SK-N-SH (cell line): ENCODE results near the gene FAM151B. TPM values are rescaled to one million over a fixed set of nuclear protein-coding genes. Genes with fewer than 3 reads are reported as not detected.

ENCODE experiments used
- CTCF ChIA-PET: fragments of 300-600, 350-600 bp; formaldehyde crosslinking; extraction: SDS; loops from one replicate; lab custom pipeline; 2021; lab: Yijun Ruan, JAX
- POLR2A ChIA-PET: fragments of 350-600 bp; sonication (Branson Sonifier 250); formaldehyde crosslinking; extraction: SDS; loops from one replicate; lab custom pipeline; 2020; ENCODE audit warnings: antibody characterized with exemption, inconsistent platforms; lab: Yijun Ruan, JAX
- DNase-seq: peaks from one replicate; pipeline ENCODE4 v3.0.0; 2012
- H2AFZ ChIP-seq: fragments of 200-600 bp; sonication (generic); 2 replicates; pipeline ENCODE4 v1.8.1; 2016; ENCODE audit warnings: antibody characterized with exemption, mild to moderate bottlenecking, low read depth
- H3F3A ChIP-seq: fragments of 200-600 bp; sonication (generic); replicated peaks from 2 replicates; pipeline ENCODE3; 2016; ENCODE audit warnings: antibody characterized with exemption, mild to moderate bottlenecking; ENCODE audit not compliant: insufficient read depth
- H3K27ac ChIP-seq, 2 experiments: fragments of 200-500 bp in 1 of 2; fragments of 200-600 bp in 1 of 2; sonication (Bioruptor generic) in 1 of 2; sonication (generic), shearing (Covaris generic) in 1 of 2; 2 replicates each; pipeline versions ENCODE4 v1.5.1 to v1.6.1; 2014 to 2016; ENCODE audit warnings: low read depth in 2 of 2, inconsistent platforms in 1 of 2, low read length in 1 of 2, mild to moderate bottlenecking in 1 of 2, mixed read lengths in 1 of 2
- H3K27me3 ChIP-seq: fragments of 200-600 bp; sonication (generic), shearing (Covaris generic); 2 replicates; pipeline ENCODE4 v1.6.1; 2016; ENCODE audit warnings: mixed run types; ENCODE audit not compliant: insufficient read depth
- H3K36me3 ChIP-seq, 2 experiments: fragments of 200-500 bp in 1 of 2; fragments of 200-600 bp in 1 of 2; sonication (Bioruptor generic) in 1 of 2; sonication (generic) in 1 of 2; replicated peaks in 1 of 2; 2 replicates each; pipeline versions ENCODE3 to v1.5.1; 2014 to 2016; ENCODE audit warnings: low read length in 1 of 2, mild to moderate bottlenecking in 1 of 2; ENCODE audit not compliant: insufficient read depth in 2 of 2, control insufficient read depth in 1 of 2
- H3K4me1 ChIP-seq, 2 experiments: fragments of 200-500 bp in 1 of 2; fragments of 200-600 bp in 1 of 2; sonication (Bioruptor generic) in 1 of 2; sonication (generic), shearing (Covaris generic) in 1 of 2; 2 replicates each; pipeline versions ENCODE4 v1.5.1 to v1.6.1; 2014 to 2016; ENCODE audit warnings: low read depth in 1 of 2, low read length in 1 of 2, mixed run types in 1 of 2; ENCODE audit not compliant: insufficient read depth in 2 of 2, control insufficient read depth in 1 of 2
- H3K4me2 ChIP-seq: fragments of 200-600 bp; sonication (generic), shearing (Covaris generic); 2 replicates; pipeline ENCODE4 v1.6.1; 2017; ENCODE audit warnings: mixed run types
- H3K4me3 ChIP-seq, 2 experiments: fragments of 200-500 bp in 1 of 2; fragments of 200-600 bp in 1 of 2; sonication (Bioruptor generic) in 1 of 2; sonication (generic), shearing (Covaris generic) in 1 of 2; 2 replicates each; pipeline versions ENCODE4 v1.5.1 to v1.8.1; 2014 to 2016; ENCODE audit warnings: low read depth in 2 of 2, inconsistent platforms in 1 of 2, low read length in 1 of 2, mild to moderate bottlenecking in 1 of 2, mixed read lengths in 1 of 2, moderate library complexity in 1 of 2
- H3K79me2 ChIP-seq: fragments of 200-600 bp; sonication (generic); 2 replicates; pipeline ENCODE4 v1.8.1; 2017; ENCODE audit warnings: mild to moderate bottlenecking; ENCODE audit not compliant: insufficient read depth
- H3K9ac ChIP-seq: fragments of 200-600 bp; sonication (generic); 2 replicates; pipeline ENCODE4 v1.6.1; 2017; ENCODE audit warnings: mixed run types
- H3K9me2 ChIP-seq: fragments of 200-600 bp; sonication (generic); 2 replicates; pipeline ENCODE4 v1.6.1; 2017; ENCODE audit warnings: mixed run types
- H3K9me3 ChIP-seq: fragments of 200-600 bp; sonication (generic); 2 replicates; pipeline ENCODE4 v1.6.1; 2017; ENCODE audit warnings: mixed run types, mild to moderate bottlenecking, moderate library complexity
- H4K20me1 ChIP-seq: fragments of 200-600 bp; sonication (generic); 2 replicates; pipeline ENCODE4 v1.6.1; 2017; ENCODE audit warnings: mild to moderate bottlenecking, mixed run types; ENCODE audit not compliant: insufficient read depth
- EP300 ChIP-seq, 2 experiments: IDR thresholded peaks; 2 replicates each; pipeline versions ENCODE4 v1.4.0 to v1.6.1; 2012; ENCODE audit warnings: borderline replicate concordance in 1 of 2, low read depth in 1 of 2, low read length in 1 of 2
- EZH2phosphoT487 ChIP-seq: fragments of 200-600 bp; sonication (generic); IDR thresholded peaks from 2 replicates; pipeline ENCODE4 v1.6.1; 2017; ENCODE audit warnings: low read depth, mixed run types, mild to moderate bottlenecking, antibody characterized with exemption, moderate library complexity, borderline replicate concordance
- FOSL2 ChIP-seq: IDR thresholded peaks from 2 replicates; pipeline ENCODE4 v1.4.0; 2012; ENCODE audit warnings: low read depth, mild to moderate bottlenecking, moderate library complexity, borderline replicate concordance
- FOXJ3 ChIP-seq: sonication (generic); formaldehyde crosslinking; IDR thresholded peaks from 2 replicates; pipeline ENCODE4 v1.5.1; 2020; ENCODE audit warnings: mild to moderate bottlenecking, missing genetic modification reagents
- FOXM1 ChIP-seq: IDR thresholded peaks from 2 replicates; pipeline ENCODE4 v1.4.0; 2012; ENCODE audit warnings: low read depth, mild to moderate bottlenecking
- MAX ChIP-seq: IDR thresholded peaks from 2 replicates; pipeline ENCODE4 v1.4.0; 2012; ENCODE audit warnings: low read depth
- MEF2A ChIP-seq: IDR thresholded peaks from 2 replicates; pipeline ENCODE4 v1.4.0; 2012; ENCODE audit warnings: low read depth, borderline replicate concordance
- MXI1 ChIP-seq: IDR thresholded peaks from 2 replicates; pipeline ENCODE4 v1.6.1; 2012; ENCODE audit warnings: mild to moderate bottlenecking, low read depth, low read length, improper control_type of control experiment
- NFIC ChIP-seq: IDR thresholded peaks from 2 replicates; pipeline ENCODE4 v1.4.0; 2012; ENCODE audit warnings: borderline replicate concordance
- POLR2AphosphoS5 ChIP-seq: IDR thresholded peaks from 2 replicates; pipeline ENCODE4 v1.6.1; 2012; ENCODE audit warnings: low read depth, low read length
- RAD21 ChIP-seq: IDR thresholded peaks from 2 replicates; pipeline ENCODE4 v1.6.1; 2012; ENCODE audit warnings: mild to moderate bottlenecking, low read length
- RCOR1 ChIP-seq: fragments of 150-350 bp; IDR thresholded peaks from 2 replicates; pipeline ENCODE4 v1.6.1; 2017; ENCODE audit warnings: antibody characterized with exemption, low read length
- REST ChIP-seq: IDR thresholded peaks from 2 replicates; pipeline ENCODE4 v1.6.1; 2012; ENCODE audit warnings: mild to moderate bottlenecking, low read depth, low read length, moderate library complexity
- RFX5 ChIP-seq: IDR thresholded peaks from 2 replicates; pipeline ENCODE4 v1.6.1; 2012; ENCODE audit warnings: mild to moderate bottlenecking, improper control_type of control experiment, low read length
- SIN3A ChIP-seq: IDR thresholded peaks from 2 replicates; pipeline ENCODE4 v1.6.1; 2012; ENCODE audit warnings: low read depth, mild to moderate bottlenecking, low read length, moderate library complexity, borderline replicate concordance
- SMC3 ChIP-seq: IDR thresholded peaks from 2 replicates; pipeline ENCODE4 v1.6.1; 2012; ENCODE audit warnings: low read depth, low read length, improper control_type of control experiment
- TAF1 ChIP-seq: IDR thresholded peaks from 2 replicates; pipeline ENCODE4 v1.6.1; 2012; ENCODE audit warnings: low read depth, mild to moderate bottlenecking, low read length, moderate library complexity, borderline replicate concordance
- TCF12 ChIP-seq: IDR thresholded peaks from 2 replicates; pipeline ENCODE4 v1.4.0; 2012
- TEAD4 ChIP-seq: IDR thresholded peaks from 2 replicates; pipeline ENCODE4 v1.4.0; 2012; ENCODE audit warnings: mild to moderate bottlenecking, borderline replicate concordance; ENCODE audit not compliant: insufficient read depth
- YY1 ChIP-seq: IDR thresholded peaks from 2 replicates; pipeline ENCODE4 v1.4.0; 2012; ENCODE audit warnings: low read depth, mild to moderate bottlenecking
- WGBS: methylation state at CpG from one replicate; pipeline ENCODE4 v1.1.6; 2017; ENCODE audit warnings: low lambda C conversion rate; 5-methylcytosine and 5-hydroxymethylcytosine counted together
- polyA plus RNA-seq, 3 experiments: library from polyadenylated mRNA; depleted of rRNA; stranded (reverse); fragments of >200 nt; gene quantifications; 2 replicates each; pipeline ENCODE4 v1.2.3, GENCODE V29; 2012
- TF ChIP-seq, protein P1 (sequence below): fragments of 200-600 bp; sonication (generic); IDR thresholded peaks from 2 replicates; pipeline ENCODE4 v1.6.1; 2017; ENCODE audit warnings: antibody characterized with exemption, mild to moderate bottlenecking, moderate library complexity
- TF ChIP-seq, protein P2 (sequence below): IDR thresholded peaks from 2 replicates; pipeline ENCODE4 v1.4.0; 2012; ENCODE audit warnings: low read depth, borderline replicate concordance

Gene FAM151B
- polyA plus RNA-seq, 1 of the 3 experiments (the other 2 are of a cell fraction) = 1.2 TPM

DNA sequence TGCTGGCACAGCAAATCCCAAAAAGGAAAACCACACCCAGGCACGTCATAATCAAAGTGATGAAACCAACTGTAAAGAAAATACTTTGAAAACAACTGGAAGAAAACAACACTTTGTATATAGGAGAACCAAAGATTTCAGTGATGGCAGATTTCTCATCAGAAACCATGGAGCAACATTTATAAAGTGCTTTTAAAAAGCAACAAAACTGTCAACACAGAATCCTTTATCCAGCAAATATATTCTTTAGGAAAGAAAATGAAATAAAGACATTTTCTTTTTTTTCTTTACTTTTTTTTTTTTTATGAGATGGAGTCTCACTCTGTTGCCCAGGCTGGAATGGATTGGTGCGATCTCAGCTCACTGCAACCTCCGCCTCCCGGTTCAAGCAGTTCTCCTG is 5.3 kb upstream of the FAM151B start:
- WGBS = 82% methylated on average over 4 of the region's 4 CpGs
- no peak for TF ChIP-seq YY1
- TF ChIP-seq, protein P1, sequence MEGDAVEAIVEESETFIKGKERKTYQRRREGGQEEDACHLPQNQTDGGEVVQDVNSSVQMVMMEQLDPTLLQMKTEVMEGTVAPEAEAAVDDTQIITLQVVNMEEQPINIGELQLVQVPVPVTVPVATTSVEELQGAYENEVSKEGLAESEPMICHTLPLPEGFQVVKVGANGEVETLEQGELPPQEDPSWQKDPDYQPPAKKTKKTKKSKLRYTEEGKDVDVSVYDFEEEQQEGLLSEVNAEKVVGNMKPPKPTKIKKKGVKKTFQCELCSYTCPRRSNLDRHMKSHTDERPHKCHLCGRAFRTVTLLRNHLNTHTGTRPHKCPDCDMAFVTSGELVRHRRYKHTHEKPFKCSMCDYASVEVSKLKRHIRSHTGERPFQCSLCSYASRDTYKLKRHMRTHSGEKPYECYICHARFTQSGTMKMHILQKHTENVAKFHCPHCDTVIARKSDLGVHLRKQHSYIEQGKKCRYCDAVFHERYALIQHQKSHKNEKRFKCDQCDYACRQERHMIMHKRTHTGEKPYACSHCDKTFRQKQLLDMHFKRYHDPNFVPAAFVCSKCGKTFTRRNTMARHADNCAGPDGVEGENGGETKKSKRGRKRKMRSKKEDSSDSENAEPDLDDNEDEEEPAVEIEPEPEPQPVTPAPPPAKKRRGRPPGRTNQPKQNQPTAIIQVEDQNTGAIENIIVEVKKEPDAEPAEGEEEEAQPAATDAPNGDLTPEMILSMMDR = no peak
- TF ChIP-seq RCOR1 = no peak
- TF ChIP-seq FOXM1 = no peak
- no peak for TF ChIP-seq FOSL2
- no peak for TF ChIP-seq SMC3
- TF ChIP-seq TEAD4 = no peak
- no peak for TF ChIP-seq POLR2AphosphoS5
- TF ChIP-seq FOXJ3 (CRISPR knock-in tag) = no peak
- no peak for TF ChIP-seq MEF2A
- TF ChIP-seq RFX5 = no peak
- TF ChIP-seq RAD21 = no peak
- no peak for TF ChIP-seq SIN3A
- TF ChIP-seq EZH2phosphoT487 = no peak
- TF ChIP-seq MAX = no peak
- no peak for TF ChIP-seq TAF1
- DNase-seq = no peak
- POLR2A ChIA-PET = no interaction called here
- H3K9me2 ChIP-seq = no peaks in the 10 kb centered on the region
- no peak overlapping the region for H3K4me3 ChIP-seq
- peaks cover under 1% of the 10 kb centered on the region for H3F3A ChIP-seq
- H3K9ac ChIP-seq = no peak overlapping the region
- H2AFZ ChIP-seq = no peak overlapping the region
- peaks cover 23 to 67% of the 10 kb centered on the region in 2 experiments for H3K36me3 ChIP-seq
- H4K20me1 ChIP-seq = no peaks in the 10 kb centered on the region
- CTCF ChIA-PET = no interaction called here
- no peak overlapping the region for H3K27ac ChIP-seq
- no peak overlapping the region for H3K4me2 ChIP-seq
- no peaks in the 10 kb centered on the region for H3K79me2 ChIP-seq
- no peaks in the 10 kb centered on the region; a peak in 1 of 4 replicates for H3K4me1 ChIP-seq
- peaks cover 19% of the 10 kb centered on the region; the same call in 1 of the 2 replicates for H3K9me3 ChIP-seq
- no peaks in the 10 kb centered on the region for H3K27me3 ChIP-seq

GRCh38 chr5:80483636-80484232 is 4.2 kb upstream of the FAM151B start:
- H3K4me3 ChIP-seq = no peak overlapping the region
- POLR2A ChIA-PET = no interaction called here
- no peaks in the 10 kb centered on the region for H3K9me2 ChIP-seq
- H3K27me3 ChIP-seq = no peaks in the 10 kb centered on the region
- TF ChIP-seq RFX5 (no peak), TAF1 (no peak), NFIC (no peak), TCF12 (no peak), REST (no peak), MXI1 (no peak), FOXJ3 (CRISPR knock-in tag) (no peak), EP300 (IDR thresholded peaks at IDR 0.05; ENCODE audit: borderline replicate concordance in 1 of 2, low read depth in 1 of 2, low read length in 1 of 2) (no peak), RCOR1 (no peak)
- TF ChIP-seq, protein P2, sequence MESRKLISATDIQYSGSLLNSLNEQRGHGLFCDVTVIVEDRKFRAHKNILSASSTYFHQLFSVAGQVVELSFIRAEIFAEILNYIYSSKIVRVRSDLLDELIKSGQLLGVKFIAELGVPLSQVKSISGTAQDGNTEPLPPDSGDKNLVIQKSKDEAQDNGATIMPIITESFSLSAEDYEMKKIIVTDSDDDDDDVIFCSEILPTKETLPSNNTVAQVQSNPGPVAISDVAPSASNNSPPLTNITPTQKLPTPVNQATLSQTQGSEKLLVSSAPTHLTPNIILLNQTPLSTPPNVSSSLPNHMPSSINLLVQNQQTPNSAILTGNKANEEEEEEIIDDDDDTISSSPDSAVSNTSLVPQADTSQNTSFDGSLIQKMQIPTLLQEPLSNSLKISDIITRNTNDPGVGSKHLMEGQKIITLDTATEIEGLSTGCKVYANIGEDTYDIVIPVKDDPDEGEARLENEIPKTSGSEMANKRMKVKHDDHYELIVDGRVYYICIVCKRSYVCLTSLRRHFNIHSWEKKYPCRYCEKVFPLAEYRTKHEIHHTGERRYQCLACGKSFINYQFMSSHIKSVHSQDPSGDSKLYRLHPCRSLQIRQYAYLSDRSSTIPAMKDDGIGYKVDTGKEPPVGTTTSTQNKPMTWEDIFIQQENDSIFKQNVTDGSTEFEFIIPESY = no peak
- TF ChIP-seq, all 33 proteins: peak for 0
- Histone ChIP-seq H3K9ac (no peak overlapping the region), H3K36me3 (peaks cover 12 to 57% of the 10 kb centered on the region in 2 experiments), H3K27ac (no peak overlapping the region), H3K9me3 (peaks cover 19% of the 10 kb centered on the region; the same call in 1 of the 2 replicates), H2AFZ (no peak overlapping the region), H3K4me2 (no peak overlapping the region), H3K79me2 (no peaks in the 10 kb centered on the region), H3K4me1 (no peaks in the 10 kb centered on the region; a peak in 3 of 4 replicates), H4K20me1 (no peaks in the 10 kb centered on the region), H3F3A (peaks cover 5% of the 10 kb centered on the region)
- CTCF ChIA-PET = no interaction called here
- WGBS = 94% methylated on average over 3 of the region's 3 CpGs
- no peak for DNase-seq
